ENCODE data around the gene SLC18A3. TPM values are rescaled to one million over a fixed set of nuclear protein-coding genes. Genes with fewer than 3 reads are reported as not detected.

Gene SLC18A3
- total RNA-seq, 1 donor from 2014 or later, result not detected

DNA sequence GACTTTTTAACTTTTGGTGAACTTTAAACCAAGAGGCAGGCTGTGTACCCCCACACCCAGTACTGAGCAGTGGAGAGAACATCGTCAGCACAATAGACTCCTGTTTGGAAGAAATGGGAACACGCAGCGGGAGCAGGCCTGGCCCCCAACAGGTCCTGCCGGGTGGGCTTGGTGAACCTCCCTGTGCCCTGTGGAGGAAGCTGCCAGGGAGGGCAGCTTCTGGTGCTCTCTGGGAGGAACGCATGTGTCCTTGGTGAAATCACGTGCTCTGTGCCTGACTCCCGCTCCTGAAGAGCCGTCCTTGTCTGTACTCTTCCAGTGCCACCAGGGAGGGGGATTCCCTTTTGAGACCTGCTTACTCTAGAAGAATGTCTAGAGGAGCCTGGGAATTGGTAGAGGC, 35.3 kb downstream of the SLC18A3 start:
- no peak overlapping the region for H3K4me3 ChIP-seq (ENCODE audit: low read depth, low read length)
- FAIRE-seq (no peak), DNase-seq (ENCODE audit: low read depth) (no peak)
- no peaks in the 10 kb centered on the region for H3K36me3 ChIP-seq (ENCODE audit: control insufficient read depth, insufficient read depth, low read length)
- no peaks in the 10 kb centered on the region for H3K27me3 ChIP-seq (ENCODE audit: control insufficient read depth, insufficient read depth, low read length)
- TF ChIP-seq, protein P1, sequence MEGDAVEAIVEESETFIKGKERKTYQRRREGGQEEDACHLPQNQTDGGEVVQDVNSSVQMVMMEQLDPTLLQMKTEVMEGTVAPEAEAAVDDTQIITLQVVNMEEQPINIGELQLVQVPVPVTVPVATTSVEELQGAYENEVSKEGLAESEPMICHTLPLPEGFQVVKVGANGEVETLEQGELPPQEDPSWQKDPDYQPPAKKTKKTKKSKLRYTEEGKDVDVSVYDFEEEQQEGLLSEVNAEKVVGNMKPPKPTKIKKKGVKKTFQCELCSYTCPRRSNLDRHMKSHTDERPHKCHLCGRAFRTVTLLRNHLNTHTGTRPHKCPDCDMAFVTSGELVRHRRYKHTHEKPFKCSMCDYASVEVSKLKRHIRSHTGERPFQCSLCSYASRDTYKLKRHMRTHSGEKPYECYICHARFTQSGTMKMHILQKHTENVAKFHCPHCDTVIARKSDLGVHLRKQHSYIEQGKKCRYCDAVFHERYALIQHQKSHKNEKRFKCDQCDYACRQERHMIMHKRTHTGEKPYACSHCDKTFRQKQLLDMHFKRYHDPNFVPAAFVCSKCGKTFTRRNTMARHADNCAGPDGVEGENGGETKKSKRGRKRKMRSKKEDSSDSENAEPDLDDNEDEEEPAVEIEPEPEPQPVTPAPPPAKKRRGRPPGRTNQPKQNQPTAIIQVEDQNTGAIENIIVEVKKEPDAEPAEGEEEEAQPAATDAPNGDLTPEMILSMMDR (IDR thresholded peaks at IDR 0.05; ENCODE audit: insufficient read depth, low read length, severe bottlenecking), result no peak

DNA sequence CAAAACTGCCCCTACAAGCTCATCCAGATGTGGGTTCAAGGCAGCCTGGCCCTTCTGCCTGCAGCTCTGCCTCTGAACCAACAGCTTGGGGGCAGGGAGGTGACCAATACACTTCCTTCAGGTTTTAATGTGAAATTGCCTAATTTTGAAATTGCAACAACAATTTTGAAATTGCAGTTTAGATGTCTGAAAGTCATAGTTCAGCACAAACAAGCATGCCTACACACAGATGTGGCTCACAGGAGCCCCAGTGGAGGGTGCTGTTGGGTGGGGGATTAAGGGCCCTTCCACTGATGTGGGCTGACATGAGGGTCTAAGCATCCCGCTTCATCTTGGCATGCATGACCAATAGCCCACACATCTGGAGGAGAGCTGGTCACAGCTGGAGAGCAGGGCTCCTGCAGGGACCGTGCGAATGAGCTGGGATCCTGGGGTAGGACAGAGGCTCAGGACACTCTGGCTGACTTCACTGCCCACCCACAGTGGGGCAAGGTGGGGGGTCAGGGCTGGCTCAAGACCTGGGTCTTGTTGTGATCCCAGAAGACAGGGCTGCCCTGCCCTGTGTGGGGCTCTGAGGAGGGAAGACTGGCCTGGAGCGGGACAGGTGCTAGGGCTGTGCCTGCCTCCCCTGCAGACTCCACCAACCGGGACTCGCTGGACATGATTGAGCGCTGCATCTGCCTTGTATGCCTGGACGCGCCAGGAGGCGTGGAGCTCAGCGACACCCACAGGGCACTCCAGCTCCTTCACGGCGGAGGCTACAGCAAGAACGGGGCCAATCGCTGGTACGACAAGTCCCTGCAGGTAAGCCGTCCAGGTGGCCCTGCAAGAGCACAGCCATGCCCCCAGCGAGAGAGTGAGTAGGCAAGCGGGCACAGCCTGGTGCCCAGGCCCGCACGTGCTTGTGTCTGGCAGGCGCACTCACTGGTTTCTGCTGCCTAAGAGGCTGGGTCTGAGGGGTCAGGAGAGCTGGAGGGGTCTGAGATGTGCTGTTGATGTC, 36.1 kb downstream of the SLC18A3 start:
- DNase-seq (ENCODE audit: low read depth), result no peak
- TF ChIP-seq, protein P1 (IDR thresholded peaks at IDR 0.05; ENCODE audit: insufficient read depth, low read length, severe bottlenecking), result no peak
- Histone ChIP-seq H3K4me3 (ENCODE audit: low read depth, low read length) (no peak overlapping the region), H3K36me3 (ENCODE audit: control insufficient read depth, insufficient read depth, low read length) (no peaks in the 10 kb centered on the region), H3K27me3 (ENCODE audit: control insufficient read depth, insufficient read depth, low read length) (no peaks in the 10 kb centered on the region)
- no peak for FAIRE-seq

DNA sequence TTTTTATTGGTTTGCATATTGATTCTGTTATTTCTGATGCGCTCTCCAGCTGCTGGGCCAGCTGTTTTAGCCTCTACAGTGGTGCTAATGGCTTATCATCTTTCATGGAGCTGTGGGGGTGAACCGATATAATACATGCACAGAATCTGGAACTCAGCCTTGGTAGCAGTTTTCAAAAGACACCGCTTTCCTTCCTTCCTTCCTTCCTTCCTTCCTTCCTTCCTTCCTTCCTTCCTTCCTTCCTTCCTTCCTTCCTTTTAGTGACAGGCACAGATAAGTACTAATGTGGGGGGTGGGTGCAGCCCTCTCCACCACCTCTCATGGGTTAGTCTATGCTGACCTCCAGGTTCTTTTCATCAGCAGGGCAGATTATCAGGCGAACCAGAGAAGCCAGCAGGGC, 37.4 kb downstream of the SLC18A3 start:
- no peak for DNase-seq (ENCODE audit: low read depth)
- H3K36me3 ChIP-seq (ENCODE audit: control insufficient read depth, insufficient read depth, low read length), result no peaks in the 10 kb centered on the region
- H3K4me3 ChIP-seq (ENCODE audit: low read depth, low read length), result no peak overlapping the region
- TF ChIP-seq, protein P1 (IDR thresholded peaks at IDR 0.05; ENCODE audit: insufficient read depth, low read length, severe bottlenecking), result no peak
- FAIRE-seq, result no peak
- no peaks in the 10 kb centered on the region for H3K27me3 ChIP-seq (ENCODE audit: control insufficient read depth, insufficient read depth, low read length)

DNA sequence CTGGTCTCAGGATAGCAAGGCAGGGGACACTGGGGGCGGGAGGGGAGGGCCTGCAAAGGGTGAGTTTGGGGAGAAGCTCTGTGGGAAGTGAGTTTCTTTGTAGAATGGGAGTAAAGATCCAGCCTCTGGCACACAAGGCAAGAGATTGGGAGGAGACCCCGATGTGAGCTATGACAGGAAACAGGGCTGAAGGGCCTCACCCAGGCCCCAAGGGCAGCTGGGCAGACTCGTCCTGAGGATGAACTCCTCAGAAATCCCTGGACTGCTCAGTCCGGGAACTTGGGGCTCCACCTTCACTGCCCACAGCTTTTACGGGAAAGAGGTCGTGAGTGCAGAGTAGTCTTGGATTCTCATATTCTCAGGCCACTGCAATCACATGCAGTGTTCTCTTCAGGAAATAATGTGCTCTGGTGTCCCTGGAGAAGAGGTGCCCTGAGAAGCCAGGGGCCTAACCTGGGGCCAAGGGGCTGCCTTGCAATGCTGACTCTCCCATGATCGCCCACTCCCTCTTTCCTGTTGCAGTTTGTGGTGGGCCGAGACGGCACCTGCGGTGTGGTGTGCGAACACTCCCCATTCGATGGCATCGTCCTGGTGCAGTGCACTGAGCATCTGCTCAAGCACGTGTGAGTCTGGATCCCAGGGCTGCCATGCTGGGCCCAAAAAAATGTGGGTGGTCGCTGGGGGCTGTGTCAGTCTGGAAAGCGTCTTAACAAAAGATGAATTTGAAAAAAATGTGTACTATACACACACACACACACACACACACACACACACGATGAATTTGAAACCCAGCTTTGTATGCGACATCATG, 38.1 kb downstream of the SLC18A3 start:
- FAIRE-seq, result no peak
- Histone ChIP-seq H3K4me3 (ENCODE audit: low read depth, low read length) (no peak overlapping the region), H3K27me3 (ENCODE audit: control insufficient read depth, insufficient read depth, low read length) (no peaks in the 10 kb centered on the region), H3K36me3 (ENCODE audit: control insufficient read depth, insufficient read depth, low read length) (no peaks in the 10 kb centered on the region)
- TF ChIP-seq, protein P1 (IDR thresholded peaks at IDR 0.05; ENCODE audit: insufficient read depth, low read length, severe bottlenecking), result no peak
- DNase-seq (ENCODE audit: low read depth), result no peak

DNA sequence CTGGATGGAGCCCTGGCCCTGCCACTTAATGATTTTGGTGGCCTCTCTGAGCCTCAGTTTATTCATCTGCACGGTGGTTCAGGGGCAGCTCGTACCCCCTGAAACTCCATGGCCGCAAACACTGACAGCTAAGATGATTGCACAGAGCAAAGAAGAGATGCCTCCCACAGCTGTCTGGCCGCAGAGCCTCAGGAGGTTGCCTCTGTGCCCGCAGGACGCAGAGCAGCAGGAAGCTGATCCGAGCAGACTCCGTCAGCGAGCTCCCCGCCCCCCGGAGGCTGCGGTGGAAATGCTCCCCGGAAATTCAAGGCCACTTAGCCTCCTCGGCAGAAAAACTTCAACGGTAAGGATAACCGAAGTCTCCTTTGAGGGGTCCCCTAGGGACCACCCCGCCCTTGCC, 39.2 kb downstream of the SLC18A3 start:
- no peak for DNase-seq (ENCODE audit: low read depth)

More for the DNA sequence above, 39.2 kb downstream of the SLC18A3 start:
- H3K4me3 ChIP-seq (ENCODE audit: low read depth, low read length), result no peak overlapping the region
- no peaks in the 10 kb centered on the region for H3K27me3 ChIP-seq (ENCODE audit: control insufficient read depth, insufficient read depth, low read length)
- TF ChIP-seq, protein P1 (IDR thresholded peaks at IDR 0.05; ENCODE audit: insufficient read depth, low read length, severe bottlenecking), result no peak
- no peak for FAIRE-seq
- H3K36me3 ChIP-seq (ENCODE audit: control insufficient read depth, insufficient read depth, low read length), result no peaks in the 10 kb centered on the region

Data from bronchial epithelial cell (primary cell).